NCI-H510A (cell line): Measurements from ENCODE around the gene UBE2E1.
A peak's percentile ranks its signal among the peaks of the same experiment; 100 is the strongest.

Experiments
- DNase-seq: peaks from one replicate; lab custom pipeline; 2025; lab: John Stamatoyannopoulos, UW

UBE2E1 gene

GRCh38 chr3:23796518-23796917, 9.2 kb upstream of the UBE2E1 start:
- DNase-seq, result no peak

- DNase-seq, result no peak
These were observed 8.3 kb upstream of the UBE2E1 start for GRCh38 chr3:23797491-23797890.

- DNase-seq, result no peak
These were observed 7.3 kb upstream of the UBE2E1 start for GRCh38 chr3:23798456-23798855.

- no peak for DNase-seq
These were observed 6.9 kb upstream of the UBE2E1 start for GRCh38 chr3:23798876-23799275.

- DNase-seq, result no peak
These were observed 5.0 kb upstream of the UBE2E1 start for GRCh38 chr3:23800731-23801130.

GRCh38 chr3:23804441-23805209, 1.1 kb upstream of the UBE2E1 start:
- DNase-seq, result no peak

- no peak for DNase-seq
These were observed 534 bp upstream of the UBE2E1 start for GRCh38 chr3:23805210-23805632.

GRCh38 chr3:23806534-23807423, 1.0 kb downstream of the UBE2E1 start:
- no peak for DNase-seq

GRCh38 chr3:23807424-23808015, 1.8 kb downstream of the UBE2E1 start:
- no peak for DNase-seq

- DNase-seq, result no peak
These were observed 2.8 kb downstream of the UBE2E1 start for GRCh38 chr3:23808525-23808924.

- no peak for DNase-seq
These were observed 3.5 kb downstream of the UBE2E1 start for GRCh38 chr3:23809294-23809693.

GRCh38 chr3:23809840-23810342, 4.1 kb downstream of the UBE2E1 start:
- no peak for DNase-seq

GRCh38 chr3:23810343-23811184, 4.8 kb downstream of the UBE2E1 start:
- DNase-seq, result peak; percentile 55

GRCh38 chr3:23811185-23811527, 5.4 kb downstream of the UBE2E1 start:
- no peak for DNase-seq

GRCh38 chr3:23811919-23812318, 6.2 kb downstream of the UBE2E1 start:
- no peak for DNase-seq

GRCh38 chr3:23815879-23816278, 10.1 kb downstream of the UBE2E1 start:
- no peak for DNase-seq

GRCh38 chr3:23816721-23817120, 11.0 kb downstream of the UBE2E1 start:
- DNase-seq, result no peak

- no peak for DNase-seq
These were observed 11.9 kb downstream of the UBE2E1 start for GRCh38 chr3:23817508-23818223.

GRCh38 chr3:23819599-23820360, 14.0 kb downstream of the UBE2E1 start:
- no peak for DNase-seq

GRCh38 chr3:23820888-23821287, 15.1 kb downstream of the UBE2E1 start:
- DNase-seq, result no peak
